ENCODE measurements around the gene CRBN. TPM values are rescaled to one million over a fixed set of nuclear protein-coding genes. Genes with fewer than 3 reads are reported as not detected.

The CRBN gene
- total and polyA plus RNA-seq, 8 donors, result 16.4 to 864 (median 62.6) TPM

DNA sequence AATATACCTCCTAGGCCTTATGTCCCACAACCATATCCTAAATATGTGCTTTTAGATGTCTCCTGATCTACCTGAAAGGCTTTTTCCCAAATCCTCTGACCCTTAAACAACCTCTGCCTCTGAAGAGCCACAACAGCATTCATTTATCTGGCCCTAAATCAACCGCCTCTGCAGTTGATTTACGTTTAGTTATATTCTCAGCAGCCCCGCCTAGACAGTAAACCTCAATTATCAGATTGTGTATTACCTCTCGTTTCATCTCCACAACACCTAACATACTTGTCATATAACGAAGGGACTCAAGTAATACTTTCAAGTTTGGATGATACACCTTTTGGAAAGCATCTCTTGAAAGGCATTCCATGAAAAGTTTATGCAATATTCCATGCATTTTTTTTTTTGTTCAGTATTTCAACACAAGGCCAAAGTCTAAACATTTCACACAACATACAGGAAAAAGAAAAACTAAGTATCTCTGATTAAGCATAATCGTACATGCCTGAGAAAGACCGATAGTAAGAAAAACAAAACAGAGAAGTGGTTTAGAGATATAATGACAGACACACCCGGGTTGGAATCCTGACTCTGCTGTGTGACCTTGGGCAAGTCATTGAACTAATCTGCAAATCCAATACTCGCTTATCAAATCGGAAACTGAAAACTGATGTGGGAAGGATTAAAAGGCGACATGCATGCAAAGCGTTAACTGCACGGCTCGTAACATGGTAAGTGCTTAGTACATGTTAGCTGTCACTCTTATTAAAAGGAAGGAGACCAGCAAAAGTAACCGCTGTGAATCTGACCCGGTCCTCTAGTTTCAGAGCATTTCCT is 778 bp downstream of the CRBN start:
- intact Hi-C loops (cut with DNase I; ENCODE audit: low total_unique reads), result no loop called here
- Histone ChIP-seq H3K36me3 (peaks cover 4 to 28% (median 23%) of the 10 kb centered on the region in 4 donors), H3K4me1 (peaks cover 14 to 55% (median 40%) of the 10 kb centered on the region in 4 donors), H3K4me3 (peak overlapping the region; percentile 85 to 100 (median 93)), H3K27me3 (no peaks in the 10 kb centered on the region), H3K9me3 (no peaks in the 10 kb centered on the region), H3K27ac (peak overlapping the region; percentile 80 to 89 (median 83))
- WGBS, 5 donors, result 11 to 17% (median 14%) methylated on average over 16 of the region's 16 CpGs
- no peak for DNase-seq
- TF ChIP-seq EP300 (IDR thresholded peaks at IDR 0.05) (no peak), POLR2AphosphoS5 (IDR thresholded peaks at IDR 0.05) (no peak), POLR2A (IDR thresholded peaks at IDR 0.05) (no peak)
- TF ChIP-seq, protein P1, sequence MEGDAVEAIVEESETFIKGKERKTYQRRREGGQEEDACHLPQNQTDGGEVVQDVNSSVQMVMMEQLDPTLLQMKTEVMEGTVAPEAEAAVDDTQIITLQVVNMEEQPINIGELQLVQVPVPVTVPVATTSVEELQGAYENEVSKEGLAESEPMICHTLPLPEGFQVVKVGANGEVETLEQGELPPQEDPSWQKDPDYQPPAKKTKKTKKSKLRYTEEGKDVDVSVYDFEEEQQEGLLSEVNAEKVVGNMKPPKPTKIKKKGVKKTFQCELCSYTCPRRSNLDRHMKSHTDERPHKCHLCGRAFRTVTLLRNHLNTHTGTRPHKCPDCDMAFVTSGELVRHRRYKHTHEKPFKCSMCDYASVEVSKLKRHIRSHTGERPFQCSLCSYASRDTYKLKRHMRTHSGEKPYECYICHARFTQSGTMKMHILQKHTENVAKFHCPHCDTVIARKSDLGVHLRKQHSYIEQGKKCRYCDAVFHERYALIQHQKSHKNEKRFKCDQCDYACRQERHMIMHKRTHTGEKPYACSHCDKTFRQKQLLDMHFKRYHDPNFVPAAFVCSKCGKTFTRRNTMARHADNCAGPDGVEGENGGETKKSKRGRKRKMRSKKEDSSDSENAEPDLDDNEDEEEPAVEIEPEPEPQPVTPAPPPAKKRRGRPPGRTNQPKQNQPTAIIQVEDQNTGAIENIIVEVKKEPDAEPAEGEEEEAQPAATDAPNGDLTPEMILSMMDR (IDR thresholded peaks at IDR 0.05), result no peak

DNA sequence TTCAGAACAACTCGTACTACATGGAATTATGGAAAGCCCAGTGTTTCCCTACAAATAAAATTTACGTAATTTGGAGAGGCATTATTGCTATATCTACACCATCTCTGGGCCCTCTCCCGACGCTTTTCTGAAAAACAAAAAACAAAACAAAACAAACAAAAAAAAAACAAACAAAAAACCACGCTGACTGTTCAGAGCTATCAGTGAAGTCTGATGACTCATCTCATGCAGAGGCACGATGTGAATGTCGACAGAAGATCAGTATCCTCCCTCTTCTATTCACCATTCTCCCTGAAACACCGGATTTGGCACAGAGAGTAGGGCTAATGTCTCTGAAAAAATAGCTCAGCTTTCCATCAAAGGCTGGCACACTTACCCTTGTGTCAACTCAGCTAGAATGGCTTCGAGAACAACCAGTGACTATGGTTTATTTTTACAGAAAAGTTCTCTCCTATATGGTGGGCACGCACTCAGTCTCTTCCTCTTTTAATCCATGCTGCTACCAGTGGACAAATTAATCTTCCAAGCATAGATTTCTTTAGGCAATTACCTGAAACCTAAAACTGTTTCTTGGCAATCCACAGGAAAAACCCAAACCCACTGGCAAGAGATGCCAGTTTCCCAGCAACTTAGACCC is 1.5 kb downstream of the CRBN start:
- DNase-seq, result no peak
- H3K4me1 ChIP-seq, result peaks cover 14 to 61% (median 47%) of the 10 kb centered on the region in 4 donors
- peak overlapping the region; percentile 85 to 100 (median 93) for H3K4me3 ChIP-seq
- no peaks in the 10 kb centered on the region for H3K27me3 ChIP-seq
- 40 to 51% (median 45%) methylated on average over 10 of the region's 10 CpGs for WGBS, 5 donors
- peak overlapping the region in 1 of 5 donors; percentile 16 for H3K27ac ChIP-seq
- intact Hi-C loops (cut with DNase I; ENCODE audit: low total_unique reads), result no loop called here
- no peak for TF ChIP-seq EP300 (IDR thresholded peaks at IDR 0.05)
- TF ChIP-seq POLR2AphosphoS5 (IDR thresholded peaks at IDR 0.05), result no peak
- TF ChIP-seq, protein P1 (IDR thresholded peaks at IDR 0.05), result no peak
- no peak for TF ChIP-seq POLR2A (IDR thresholded peaks at IDR 0.05)
- peaks cover 11 to 36% (median 30%) of the 10 kb centered on the region in 4 donors for H3K36me3 ChIP-seq
- H3K9me3 ChIP-seq, result no peaks in the 10 kb centered on the region

DNA sequence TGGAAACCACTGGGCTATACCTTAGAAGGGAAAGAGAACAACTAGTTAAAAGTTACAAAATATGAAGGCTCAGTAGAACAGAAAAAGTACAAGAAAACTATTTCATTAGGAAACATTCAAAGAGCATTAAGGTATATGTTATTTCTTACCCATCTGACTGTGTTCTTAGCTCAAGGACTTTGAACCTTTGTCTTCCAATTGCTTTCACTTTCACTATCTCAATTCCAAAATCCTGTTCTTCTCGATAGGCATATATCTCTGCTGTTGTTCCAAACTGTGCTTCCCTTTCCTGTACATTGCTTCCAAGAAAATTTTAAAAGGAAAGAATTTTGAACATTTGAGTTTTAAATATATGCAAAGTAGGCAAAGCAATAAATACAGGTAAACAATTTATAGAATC is 6.9 kb downstream of the CRBN start:
- H3K27ac ChIP-seq, result peak overlapping the region in 4 of 5 donors; percentile 68 to 78 (median 73)
- 11 to 41% (median 17%) methylated on average over 1 of the region's 1 CpG for WGBS, 5 donors
- intact Hi-C loops (cut with DNase I; ENCODE audit: low total_unique reads), result no loop called here
- H3K9me3 ChIP-seq, result no peaks in the 10 kb centered on the region
- DNase-seq, result peak in 1 of 2 donors; percentile 17
- no peaks in the 10 kb centered on the region for H3K27me3 ChIP-seq
- peak overlapping the region in 2 of 4 donors; percentile 1 to 13 for H3K4me3 ChIP-seq
- H3K4me1 ChIP-seq, result peaks cover 10 to 60% (median 45%) of the 10 kb centered on the region in 4 donors
- TF ChIP-seq, protein P1 (IDR thresholded peaks at IDR 0.05), result no peak
- TF ChIP-seq POLR2AphosphoS5 (IDR thresholded peaks at IDR 0.05), result no peak
- TF ChIP-seq POLR2A (IDR thresholded peaks at IDR 0.05), result no peak
- no peak for TF ChIP-seq EP300 (IDR thresholded peaks at IDR 0.05)
- H3K36me3 ChIP-seq, result peaks cover 32 to 89% (median 80%) of the 10 kb centered on the region in 4 donors

- H3K9me3 ChIP-seq, result no peaks in the 10 kb centered on the region
- no peak overlapping the region for H3K27ac ChIP-seq
- DNase-seq, result peak in 1 of 2 donors; percentile 42
- H3K4me3 ChIP-seq, result no peak overlapping the region
- H3K27me3 ChIP-seq, result no peaks in the 10 kb centered on the region
- intact Hi-C loops (cut with DNase I; ENCODE audit: low total_unique reads), result no loop called here
- WGBS, 5 donors, result 35 to 68% (median 52%) methylated on average over 5 of the region's 5 CpGs
- no peak for TF ChIP-seq POLR2AphosphoS5 (IDR thresholded peaks at IDR 0.05)
- TF ChIP-seq, protein P1 (IDR thresholded peaks at IDR 0.05), result peak in 1 of 7 experiments; percentile 25
- H3K36me3 ChIP-seq, result peaks cover 48 to 100% (median 92%) of the 10 kb centered on the region in 4 donors
- H3K4me1 ChIP-seq, result peaks cover 9 to 44% (median 29%) of the 10 kb centered on the region in 4 donors
These were observed 8.5 kb downstream of the CRBN start for GRCh38 chr3:3170998-3171397.
